IMR-90 (cell line): ENCODE measurements around the gene POLR3G. TPM values are rescaled to one million over a fixed set of nuclear protein-coding genes. Genes with fewer than 3 reads are reported as not detected.

ENCODE experiments used
- ATAC-seq: fragments of 200-7000 bp; cut with Tn5 transposase; 2 replicates; pipeline ENCODE4 v1.9.1; 2020; ENCODE audit warnings: low read depth, mild to moderate bottlenecking, moderate library complexity
- BruUV-seq: library from RNA; stranded (reverse); fragments of 400-500 nt; replicated peaks from 2 replicates; lab custom pipeline; 2021; lab: Mats Ljungman, UMichigan
- CTCF ChIA-PET: fragments of 300-600 bp; formaldehyde crosslinking; extraction: SDS; loops from one replicate; lab custom pipeline; 2021; ENCODE audit warnings: antibody characterized with exemption; lab: Yijun Ruan, JAX
- POLR2A ChIA-PET: fragments of 300-600 bp; sonication (Branson Sonifier 250); formaldehyde crosslinking; loops from one replicate; lab custom pipeline; 2022; ENCODE audit warnings: antibody characterized with exemption; ENCODE audit not compliant: unreplicated experiment; lab: Charles Lee
- DNase-seq: peaks from one replicate; pipeline ENCODE4 v3.0.0; 2013
- H2AFZ ChIP-seq: replicated peaks from 2 replicates; pipeline ENCODE3; 2013; ENCODE audit warnings: low read length, mild to moderate bottlenecking; ENCODE audit not compliant: poor library complexity
- H2AK5ac ChIP-seq: 2 replicates; pipeline ENCODE4 v1.6.1; 2013; ENCODE audit warnings: low read depth, low read length, inconsistent platforms
- H2AK9ac ChIP-seq: replicated peaks from 2 replicates; pipeline ENCODE3; 2013; ENCODE audit warnings: mild to moderate bottlenecking, low read depth, low read length, moderate library complexity; ENCODE audit not compliant: poor library complexity
- H2BK120ac ChIP-seq: 2 replicates; pipeline ENCODE4 v1.6.1; 2013; ENCODE audit warnings: low read depth, low read length, inconsistent platforms
- H2BK15ac ChIP-seq: 3 replicates; pipeline ENCODE4 v1.6.1; 2013; ENCODE audit warnings: low read depth, low read length, inconsistent platforms
- H2BK20ac ChIP-seq: 2 replicates; pipeline ENCODE4 v1.6.1; 2013; ENCODE audit warnings: low read depth, mild to moderate bottlenecking, inconsistent platforms, low read length, moderate library complexity
- H2BK5ac ChIP-seq: 2 replicates; pipeline ENCODE4 v1.6.1; 2013; ENCODE audit warnings: mild to moderate bottlenecking, low read depth, low read length, inconsistent platforms; ENCODE audit not compliant: poor library complexity, severe bottlenecking
- H3K14ac ChIP-seq: replicated peaks from 2 replicates; pipeline ENCODE4 v1.6.1; 2013; ENCODE audit warnings: low read depth, low read length, inconsistent platforms
- H3K18ac ChIP-seq: 2 replicates; pipeline ENCODE4 v1.6.1; 2013; ENCODE audit warnings: low read depth, low read length, control low read depth
- H3K23ac ChIP-seq: 2 replicates; pipeline ENCODE4 v1.6.1; 2013; ENCODE audit warnings: low read depth, low read length, inconsistent platforms
- H3K27ac ChIP-seq: 2 replicates; pipeline ENCODE4 v1.5.1; 2013; ENCODE audit warnings: mild to moderate bottlenecking, control low read depth, low read length; ENCODE audit not compliant: insufficient read depth
- H3K27me3 ChIP-seq: 2 replicates; pipeline ENCODE4 v1.6.1; 2013; ENCODE audit warnings: low read length; ENCODE audit not compliant: control insufficient read depth, insufficient read depth
- H3K36me3 ChIP-seq: 2 replicates; pipeline ENCODE4 v1.6.1; 2013; ENCODE audit warnings: low read length, mixed read lengths; ENCODE audit not compliant: control insufficient read depth, insufficient read depth
- H3K4ac ChIP-seq: 2 replicates; pipeline ENCODE4 v1.6.1; 2013; ENCODE audit warnings: low read depth, low read length, inconsistent platforms
- H3K4me1 ChIP-seq: 2 replicates; pipeline ENCODE4 v1.6.1; 2013; ENCODE audit warnings: low read length, mixed read lengths; ENCODE audit not compliant: control insufficient read depth, insufficient read depth
- H3K4me2 ChIP-seq: 2 replicates; pipeline ENCODE4 v1.6.1; 2013; ENCODE audit warnings: low read depth, mild to moderate bottlenecking, control low read depth, low read length, moderate library complexity
- H3K4me3 ChIP-seq: 2 replicates; pipeline ENCODE4 v1.5.1; 2013; ENCODE audit warnings: low read depth, mild to moderate bottlenecking, control low read depth, low read length, moderate library complexity; ENCODE audit not compliant: insufficient read depth
- H3K56ac ChIP-seq: 2 replicates; pipeline ENCODE4 v1.6.1; 2013; ENCODE audit warnings: low read length, inconsistent platforms; ENCODE audit not compliant: insufficient read depth; ENCODE audit errors: extremely low read depth
- H3K79me1 ChIP-seq, 2 experiments: 2 replicates each; pipeline ENCODE4 v1.6.1; 2013; ENCODE audit warnings: low read length in 2 of 2, inconsistent platforms in 1 of 2, low read depth in 1 of 2
- H3K9ac ChIP-seq: 2 replicates; pipeline ENCODE4 v1.6.1; 2013; ENCODE audit warnings: low read depth, low read length, control low read depth
- H3K9me1 ChIP-seq: 2 replicates; pipeline ENCODE4 v1.6.1; 2013; ENCODE audit warnings: low read length, inconsistent platforms; ENCODE audit not compliant: insufficient read depth
- H3K9me3 ChIP-seq: 2 replicates; pipeline ENCODE4 v1.6.1; 2013; ENCODE audit warnings: low read length; ENCODE audit not compliant: control insufficient read depth, insufficient read depth
- H4K20me1 ChIP-seq: 2 replicates; pipeline ENCODE4 v1.6.1; 2013; ENCODE audit warnings: low read length, inconsistent platforms; ENCODE audit not compliant: insufficient read depth
- H4K5ac ChIP-seq: 2 replicates; pipeline ENCODE4 v1.6.1; 2013; ENCODE audit warnings: mild to moderate bottlenecking, low read depth, low read length, control low read depth
- H4K8ac ChIP-seq, 2 experiments: 2 replicates each; pipeline ENCODE4 v1.6.1; 2013; ENCODE audit warnings: low read depth in 2 of 2, low read length in 2 of 2, control low read depth in 1 of 2, inconsistent platforms in 1 of 2
- H4K91ac ChIP-seq: 2 replicates; pipeline ENCODE4 v1.6.1; 2013; ENCODE audit warnings: low read depth, low read length, inconsistent platforms; ENCODE audit not compliant: insufficient read depth
- BHLHE40 ChIP-seq: fragments of 150-350 bp; IDR thresholded peaks from 2 replicates; pipeline ENCODE4 v1.6.1; 2016; ENCODE audit warnings: mild to moderate bottlenecking, low read depth, low read length
- CEBPB ChIP-seq: IDR thresholded peaks from 2 replicates; pipeline ENCODE4 v1.6.1; 2012; ENCODE audit warnings: low read depth, low read length, improper control_type of control experiment
- CHD1 ChIP-seq: IDR thresholded peaks from 2 replicates; pipeline ENCODE4 v1.6.1; 2012; ENCODE audit warnings: low read depth, low read length, improper control_type of control experiment
- FOS ChIP-seq: fragments of 150-350 bp; IDR thresholded peaks from 2 replicates; pipeline ENCODE4 v1.6.1; 2016; ENCODE audit warnings: low read depth, low read length
- MAFK ChIP-seq: IDR thresholded peaks from 2 replicates; pipeline ENCODE4 v1.6.1; 2012; ENCODE audit warnings: low read depth, low read length, improper control_type of control experiment
- MAZ ChIP-seq: IDR thresholded peaks from 2 replicates; pipeline ENCODE4 v1.6.1; 2012; ENCODE audit warnings: low read depth, mild to moderate bottlenecking, low read length, improper control_type of control experiment, moderate library complexity, borderline replicate concordance
- MXI1 ChIP-seq: IDR thresholded peaks from 2 replicates; pipeline ENCODE4 v1.6.1; 2012; ENCODE audit warnings: low read depth, mild to moderate bottlenecking, low read length, moderate library complexity, borderline replicate concordance
- NFE2L2 ChIP-seq: fragments of 150-350 bp; IDR thresholded peaks from 2 replicates; pipeline ENCODE4 v1.6.1; 2016; ENCODE audit warnings: low read depth, mild to moderate bottlenecking, low read length
- POLR2A ChIP-seq: IDR thresholded peaks from 2 replicates; pipeline ENCODE4 v1.6.1; 2012; ENCODE audit warnings: mild to moderate bottlenecking, low read depth, low read length
- RAD21 ChIP-seq: IDR thresholded peaks from 2 replicates; pipeline ENCODE4 v1.6.1; 2012; ENCODE audit warnings: low read length, improper control_type of control experiment
- RCOR1 ChIP-seq: IDR thresholded peaks from 2 replicates; pipeline ENCODE4 v1.6.1; 2012; ENCODE audit warnings: mild to moderate bottlenecking, low read length, improper control_type of control experiment; ENCODE audit not compliant: insufficient replicate concordance
- RFX5 ChIP-seq: IDR thresholded peaks from 2 replicates; pipeline ENCODE4 v1.8.0; 2012; ENCODE audit warnings: low read depth, mild to moderate bottlenecking, low read length, moderate library complexity
- SMC3 ChIP-seq: fragments of 150-350 bp; IDR thresholded peaks from 2 replicates; pipeline ENCODE4 v1.6.1; 2016; ENCODE audit warnings: low read depth, mild to moderate bottlenecking, antibody characterized with exemption, low read length, moderate library complexity
- WGBS, 2 experiments: methylation state at CpG; one replicate each; pipeline versions ENCODE4 v1.1.5 to v1.1.7; 2013; ENCODE audit warnings: missing lambda C conversion rate in 2 of 2; ENCODE audit not compliant: insufficient read length in 1 of 2; ENCODE audit errors: extremely low coverage in 2 of 2; 5-methylcytosine and 5-hydroxymethylcytosine counted together
- dilution Hi-C: fragments of 300-500 bp; cut with HindIII; formaldehyde crosslinking; loops from one replicate; pipeline ENCODE4 v1.14.3; 2018; ENCODE audit warnings: low sequenced_read_pairs; ENCODE audit not compliant: unreplicated experiment
- in situ Hi-C: fragments of 300-500 bp; cut with MboI; formaldehyde crosslinking; loops from 3 replicates; pipeline ENCODE4 v1.14.3; 2019; ENCODE audit warnings: low sequenced_read_pairs, inconsistent platforms, mixed read lengths
- intact Hi-C: fragments of 100-400 bp; cut with micrococcal nuclease; formaldehyde crosslinking; loops from 2 replicates; pipeline ENCODE4 v1.10.0; 2022
- polyA plus RNA-seq, 3 experiments: library from polyadenylated mRNA; depleted of rRNA; stranded (reverse); fragments of >200 nt; gene quantifications; 2 replicates each; pipeline ENCODE4 v1.2.3, GENCODE V29; 2012; ENCODE audit warnings: low replicate concordance in 1 of 3
- total RNA-seq: library from RNA; depleted of rRNA; stranded (reverse); fragments of >200 nt; gene quantifications from 2 replicates; pipeline ENCODE4 v1.2.3, GENCODE V29; 2012
- TF ChIP-seq, protein P1 (sequence below): conservative IDR thresholded peaks from 2 replicates; pipeline ENCODE4 v1.5.1; 2012; ENCODE audit warnings: mild to moderate bottlenecking, low read depth, low read length, improper control_type of control experiment
- TF ChIP-seq, protein P2 (sequence below): fragments of 150-350 bp; IDR thresholded peaks from 2 replicates; pipeline ENCODE4 v1.6.1; 2017; ENCODE audit warnings: mild to moderate bottlenecking, antibody characterized with exemption, low read length, low read depth
- TF ChIP-seq, protein P3 (sequence below): fragments of 150-350 bp; IDR thresholded peaks from 2 replicates; pipeline ENCODE4 v1.6.1; 2016; ENCODE audit warnings: low read depth, mild to moderate bottlenecking, low read length, moderate library complexity, borderline replicate concordance

POLR3G gene
- total and polyA plus RNA-seq, 2 of the 4 experiments (the other 2 are of a cell fraction) = 10.6 to 11.6 TPM

DNA sequence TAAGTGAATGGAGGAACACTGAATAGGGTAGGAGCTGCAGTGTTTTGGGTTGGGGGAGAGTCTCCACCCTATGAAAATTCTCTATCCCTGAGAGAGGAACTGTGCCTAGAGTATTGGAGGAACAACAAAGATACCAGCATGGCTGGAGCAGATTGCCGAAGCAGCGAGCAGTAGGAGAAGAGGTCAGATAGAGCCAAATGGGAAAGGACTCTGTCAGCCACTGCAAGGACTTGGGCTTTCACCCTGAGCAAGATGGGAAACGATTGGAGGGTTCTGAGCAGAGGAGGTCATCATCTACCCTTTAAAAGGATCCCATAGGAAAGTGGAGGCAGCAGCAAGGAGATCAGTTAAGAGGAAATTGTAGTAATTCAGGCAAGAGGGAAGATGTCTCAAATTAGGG, 59.1 kb downstream of the POLR3G start:
- Histone ChIP-seq H3K4ac (no peak overlapping the region), H3K18ac (no peak overlapping the region), H2BK120ac (no peak overlapping the region), H2AK9ac (no peak overlapping the region), H3K56ac (no peak overlapping the region), H2AFZ (no peak overlapping the region), H3K27ac (no peak overlapping the region), H2BK5ac (no peak overlapping the region), H3K9me1 (no peaks in the 10 kb centered on the region), H3K9me3 (no peaks in the 10 kb centered on the region), H4K8ac (no peak overlapping the region), H3K79me1 (peaks cover 3 to 5% of the 10 kb centered on the region in 2 experiments; a peak in 3 of 4 replicates), H3K4me2 (no peak overlapping the region), H4K5ac (no peak overlapping the region), H3K23ac (no peak overlapping the region), H3K4me1 (no peaks in the 10 kb centered on the region), H4K91ac (no peak overlapping the region), H2BK15ac (no peak overlapping the region), H3K36me3 (no peaks in the 10 kb centered on the region), H4K20me1 (no peaks in the 10 kb centered on the region), H2BK20ac (no peak overlapping the region), H3K14ac (no peak overlapping the region), H2AK5ac (no peak overlapping the region), H3K4me3 (no peak overlapping the region), H3K9ac (no peak overlapping the region), H3K27me3 (peaks cover 7% of the 10 kb centered on the region)
- no TSS peak for BruUV-seq
- in situ Hi-C loops (loop anchor here (10.0 kb wide), 1 partner anchor 99 kb away; no protein-coding TSS in a partner anchor), intact Hi-C loops (no loop called here), dilution Hi-C loops (no loop called here)
- ATAC-seq = no peak
- DNase-seq = no peak
- ChIA-PET POLR2A (no interaction called here), CTCF (no interaction called here)
- no CpG with 5 or more reads among the region's 3 CpGs for WGBS, 2 experiments
- no peak for TF ChIP-seq POLR2A
- TF ChIP-seq RAD21 = no peak
- no peak for TF ChIP-seq MAZ
- no peak for TF ChIP-seq MAFK
- TF ChIP-seq NFE2L2 = no peak
- TF ChIP-seq, protein P1, sequence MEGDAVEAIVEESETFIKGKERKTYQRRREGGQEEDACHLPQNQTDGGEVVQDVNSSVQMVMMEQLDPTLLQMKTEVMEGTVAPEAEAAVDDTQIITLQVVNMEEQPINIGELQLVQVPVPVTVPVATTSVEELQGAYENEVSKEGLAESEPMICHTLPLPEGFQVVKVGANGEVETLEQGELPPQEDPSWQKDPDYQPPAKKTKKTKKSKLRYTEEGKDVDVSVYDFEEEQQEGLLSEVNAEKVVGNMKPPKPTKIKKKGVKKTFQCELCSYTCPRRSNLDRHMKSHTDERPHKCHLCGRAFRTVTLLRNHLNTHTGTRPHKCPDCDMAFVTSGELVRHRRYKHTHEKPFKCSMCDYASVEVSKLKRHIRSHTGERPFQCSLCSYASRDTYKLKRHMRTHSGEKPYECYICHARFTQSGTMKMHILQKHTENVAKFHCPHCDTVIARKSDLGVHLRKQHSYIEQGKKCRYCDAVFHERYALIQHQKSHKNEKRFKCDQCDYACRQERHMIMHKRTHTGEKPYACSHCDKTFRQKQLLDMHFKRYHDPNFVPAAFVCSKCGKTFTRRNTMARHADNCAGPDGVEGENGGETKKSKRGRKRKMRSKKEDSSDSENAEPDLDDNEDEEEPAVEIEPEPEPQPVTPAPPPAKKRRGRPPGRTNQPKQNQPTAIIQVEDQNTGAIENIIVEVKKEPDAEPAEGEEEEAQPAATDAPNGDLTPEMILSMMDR = no peak
- TF ChIP-seq RFX5 = no peak
- TF ChIP-seq, protein P2, sequence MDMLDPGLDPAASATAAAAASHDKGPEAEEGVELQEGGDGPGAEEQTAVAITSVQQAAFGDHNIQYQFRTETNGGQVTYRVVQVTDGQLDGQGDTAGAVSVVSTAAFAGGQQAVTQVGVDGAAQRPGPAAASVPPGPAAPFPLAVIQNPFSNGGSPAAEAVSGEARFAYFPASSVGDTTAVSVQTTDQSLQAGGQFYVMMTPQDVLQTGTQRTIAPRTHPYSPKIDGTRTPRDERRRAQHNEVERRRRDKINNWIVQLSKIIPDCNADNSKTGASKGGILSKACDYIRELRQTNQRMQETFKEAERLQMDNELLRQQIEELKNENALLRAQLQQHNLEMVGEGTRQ = no peak
- TF ChIP-seq BHLHE40 = no peak
- no peak for TF ChIP-seq RCOR1
- TF ChIP-seq, protein P3, sequence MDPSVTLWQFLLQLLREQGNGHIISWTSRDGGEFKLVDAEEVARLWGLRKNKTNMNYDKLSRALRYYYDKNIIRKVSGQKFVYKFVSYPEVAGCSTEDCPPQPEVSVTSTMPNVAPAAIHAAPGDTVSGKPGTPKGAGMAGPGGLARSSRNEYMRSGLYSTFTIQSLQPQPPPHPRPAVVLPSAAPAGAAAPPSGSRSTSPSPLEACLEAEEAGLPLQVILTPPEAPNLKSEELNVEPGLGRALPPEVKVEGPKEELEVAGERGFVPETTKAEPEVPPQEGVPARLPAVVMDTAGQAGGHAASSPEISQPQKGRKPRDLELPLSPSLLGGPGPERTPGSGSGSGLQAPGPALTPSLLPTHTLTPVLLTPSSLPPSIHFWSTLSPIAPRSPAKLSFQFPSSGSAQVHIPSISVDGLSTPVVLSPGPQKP = no peak
- no peak for TF ChIP-seq CHD1
- no peak for TF ChIP-seq MXI1
- no peak for TF ChIP-seq FOS
- no peak for TF ChIP-seq CEBPB
- TF ChIP-seq SMC3 = no peak
